Activated naive CD4-positive, alpha-beta T cell treated with anti-CD3 and anti-CD28 coated beads, Interleukin-2, amount 50 U/mL, for 24 hours (primary cell): ENCODE measurements around the gene ASPDH.

Source experiments
- H3K27ac Mint-ChIP-seq: one replicate; pipeline ENCODE4 v1.8.0; 2021; ENCODE audit warnings: mild to moderate bottlenecking, mixed read lengths
- H3K27me3 Mint-ChIP-seq: one replicate; pipeline ENCODE4 v1.8.0; 2021; ENCODE audit warnings: mixed read lengths
- H3K36me3 Mint-ChIP-seq: one replicate; pipeline ENCODE4 v1.8.0; 2021; ENCODE audit warnings: mixed read lengths
- H3K4me1 Mint-ChIP-seq: one replicate; pipeline ENCODE4 v1.8.0; 2021; ENCODE audit warnings: mixed read lengths
- H3K4me3 Mint-ChIP-seq: one replicate; pipeline ENCODE4 v1.8.0; 2021; ENCODE audit warnings: mild to moderate bottlenecking, mixed read lengths
- H3K9me3 Mint-ChIP-seq: one replicate; pipeline ENCODE4 v1.8.0; 2021; ENCODE audit warnings: mixed read lengths

ASPDH gene

GRCh38 chr19:50464348-50464747 is 49.4 kb downstream of the ASPDH start:
- Mint-ChIP-seq H3K9me3 (no peaks in the 10 kb centered on the region), H3K4me3 (no peak overlapping the region), H3K27me3 (peaks cover 9% of the 10 kb centered on the region), H3K27ac (no peak overlapping the region), H3K4me1 (peaks cover 7% of the 10 kb centered on the region), H3K36me3 (no peaks in the 10 kb centered on the region)

- Mint-ChIP-seq H3K4me3 (no peak overlapping the region), H3K36me3 (no peaks in the 10 kb centered on the region), H3K9me3 (no peaks in the 10 kb centered on the region), H3K27me3 (peaks cover 8% of the 10 kb centered on the region), H3K27ac (no peak overlapping the region), H3K4me1 (peaks cover 7% of the 10 kb centered on the region)
These were observed 50.7 kb downstream of the ASPDH start for GRCh38 chr19:50462970-50463369.
